GM18951 (cell line): ENCODE results near the gene ARHGEF40.

ENCODE experiments used
- POLR2A ChIP-seq: IDR thresholded peaks from 4 replicates; pipeline ENCODE4 v1.6.1; 2011; ENCODE audit warnings: mild to moderate bottlenecking; ENCODE audit not compliant: insufficient read length, insufficient read depth; ENCODE audit errors: extremely low read depth
- in situ Hi-C: fragments of 300-500 bp; cut with MboI; formaldehyde crosslinking; loops from one replicate; pipeline ENCODE4 v1.12.0; 2022; ENCODE audit warnings: low sequenced_read_pairs, mixed read lengths, inconsistent platforms; ENCODE audit not compliant: unreplicated experiment

ARHGEF40 gene

DNA sequence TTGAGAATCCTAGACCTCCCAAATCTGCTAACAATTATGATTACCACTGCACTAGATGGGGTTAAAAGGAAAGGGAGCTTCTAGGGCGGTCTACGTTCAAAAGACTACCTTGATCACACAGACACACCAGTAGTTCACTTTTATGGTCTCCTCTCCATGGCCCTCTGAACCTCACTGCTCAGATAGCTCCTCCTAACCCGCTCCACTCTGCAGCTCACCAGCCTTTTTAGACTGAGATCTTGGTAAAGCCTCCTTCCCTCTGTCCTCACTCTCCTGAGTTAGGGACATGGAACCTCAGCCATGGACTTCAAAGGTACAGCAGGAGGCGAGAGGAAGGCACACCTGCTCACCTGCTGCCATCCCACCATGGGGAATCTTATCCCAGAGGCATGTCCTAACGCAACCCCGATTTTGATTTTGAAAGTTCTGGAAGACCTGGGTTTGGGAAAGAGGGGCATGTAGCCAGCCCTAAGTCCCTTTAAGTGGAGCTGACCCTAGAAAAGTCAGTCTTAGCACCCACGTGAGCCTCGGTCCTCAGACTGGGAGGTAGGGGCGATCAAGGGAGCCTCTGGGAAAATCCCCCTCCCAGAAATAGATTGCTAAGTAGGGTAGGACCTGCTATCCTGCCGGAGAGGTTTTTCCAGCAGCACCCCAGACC is 27.0 kb downstream of the ARHGEF40 start:
- no peak for TF ChIP-seq POLR2A
- in situ Hi-C loops, result no loop called here

DNA sequence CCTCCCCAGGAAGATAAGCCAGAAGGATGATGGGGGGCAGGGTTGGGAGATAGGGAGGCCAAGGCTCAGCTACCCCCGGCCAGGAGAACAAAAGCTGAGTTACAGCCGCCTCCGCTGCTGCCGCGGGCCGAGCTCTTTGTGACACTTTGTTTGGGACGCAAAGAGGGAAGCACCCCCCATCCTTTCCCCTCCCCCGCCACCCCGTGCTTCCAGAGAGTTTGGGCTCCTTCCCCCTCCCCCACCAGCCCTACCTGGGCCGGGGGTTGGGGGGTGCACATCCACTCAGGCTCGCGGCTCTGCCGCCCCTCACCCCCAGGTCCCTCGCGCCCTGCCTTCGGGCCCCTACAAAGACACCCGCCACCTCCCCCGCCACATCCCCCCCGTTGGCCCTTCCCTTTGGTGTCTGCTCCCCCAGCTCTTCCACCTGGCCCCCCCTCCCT is 27.6 kb downstream of the ARHGEF40 start:
- in situ Hi-C loops, result no loop called here
- TF ChIP-seq POLR2A, result no peak

DNA sequence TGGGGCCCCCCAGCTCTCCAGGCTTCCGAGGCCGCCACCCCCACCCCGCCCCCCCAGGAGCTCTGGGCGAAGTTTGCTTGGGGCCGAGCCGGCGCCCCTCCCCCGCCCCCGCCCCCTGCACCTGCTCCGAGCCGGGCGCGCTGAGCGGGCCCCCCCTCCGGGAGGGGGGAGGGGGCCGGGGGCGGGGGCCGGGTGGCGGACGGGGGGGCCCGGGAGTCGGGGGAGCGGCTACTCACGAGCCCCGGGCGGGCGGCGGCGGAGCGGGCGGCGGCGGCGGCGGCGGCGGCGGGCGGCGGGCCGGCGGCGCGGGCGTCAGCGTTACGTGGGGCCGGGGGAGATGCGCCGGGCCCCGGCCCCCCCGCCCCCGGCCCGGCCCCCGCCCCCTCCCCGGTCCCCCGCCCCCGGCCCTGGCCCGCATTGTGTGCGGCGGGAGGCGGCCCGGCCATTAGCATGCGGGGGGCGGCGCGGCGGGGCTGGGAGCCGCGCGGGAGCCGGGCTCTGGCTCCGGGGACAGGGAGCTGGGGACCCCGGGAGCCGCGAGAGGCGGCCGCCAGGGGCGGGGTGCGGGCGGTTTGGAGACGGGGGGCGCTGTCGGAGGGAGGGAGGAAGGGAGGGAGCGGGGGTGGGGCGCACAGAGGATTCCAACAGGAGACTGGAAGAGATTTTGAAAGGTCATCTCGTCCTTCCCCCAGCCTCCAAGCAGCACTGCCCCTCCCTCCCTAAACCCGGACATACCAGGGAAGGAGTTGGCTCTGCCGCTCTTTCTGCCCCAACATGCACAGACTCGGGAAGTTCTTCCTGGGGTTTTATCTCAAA is 28.2 kb downstream of the ARHGEF40 start, which contains the start of gene ZNF219:
Gene ZNF219, minus strand, starts transcription at position 580 of the 816 bp plus-strand sequence. CDS start 5,064 bp downstream, outside the sequence.
- in situ Hi-C loops, result no loop called here
- TF ChIP-seq POLR2A, result no peak

DNA sequence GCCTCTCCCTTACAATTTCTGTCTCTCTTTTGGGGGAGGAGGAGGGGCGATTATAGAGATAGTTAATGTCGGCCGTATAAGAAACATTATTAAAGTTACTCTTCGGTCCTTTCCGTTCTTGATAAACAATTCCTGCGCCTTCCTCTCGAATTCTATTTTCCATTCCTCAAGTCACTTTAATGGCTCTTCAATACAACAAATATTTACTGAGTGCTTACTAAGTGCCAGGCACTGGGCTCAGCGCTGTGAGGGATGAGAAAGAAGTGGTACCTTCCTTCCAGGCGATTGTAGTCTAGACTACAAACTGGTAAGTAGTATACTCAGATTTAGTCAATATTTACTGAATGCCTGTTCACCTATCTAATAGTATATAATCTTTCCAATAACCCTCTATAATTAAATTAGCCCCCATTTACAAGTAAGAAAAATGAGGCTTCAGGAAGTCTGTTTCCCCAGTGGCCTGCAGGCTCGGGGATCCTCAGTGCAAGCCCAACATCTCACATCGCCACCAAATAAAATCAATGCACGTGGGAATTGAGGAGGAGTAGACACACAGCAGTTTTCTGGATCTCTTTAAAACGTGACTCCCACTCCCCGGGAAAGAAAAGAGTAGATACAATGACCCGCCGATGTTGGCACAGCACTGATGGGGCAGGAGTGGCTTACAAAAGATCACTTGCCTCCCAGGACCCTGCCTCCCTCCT is 28.9 kb downstream of the ARHGEF40 start:
- in situ Hi-C loops, result no loop called here
- no peak for TF ChIP-seq POLR2A

DNA sequence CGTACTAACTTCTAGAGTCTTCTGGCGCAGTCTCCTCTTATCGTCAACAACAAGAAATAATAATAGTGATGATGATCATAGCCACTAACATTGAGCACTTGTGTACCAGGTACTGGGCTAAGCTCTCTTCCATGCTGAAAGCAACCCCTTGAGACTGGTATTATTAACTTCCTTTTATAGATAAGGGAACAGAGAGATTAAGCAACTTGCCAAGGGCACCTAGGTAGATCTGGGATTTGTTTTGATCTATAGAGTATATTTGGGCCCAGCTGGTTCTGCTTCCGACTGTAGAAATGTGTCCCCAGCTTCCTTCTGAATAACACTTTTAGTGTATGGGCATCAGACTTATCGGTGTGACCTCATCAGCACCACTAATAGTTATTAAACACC is 29.5 kb downstream of the ARHGEF40 start:
- in situ Hi-C loops, result no loop called here
- no peak for TF ChIP-seq POLR2A

DNA sequence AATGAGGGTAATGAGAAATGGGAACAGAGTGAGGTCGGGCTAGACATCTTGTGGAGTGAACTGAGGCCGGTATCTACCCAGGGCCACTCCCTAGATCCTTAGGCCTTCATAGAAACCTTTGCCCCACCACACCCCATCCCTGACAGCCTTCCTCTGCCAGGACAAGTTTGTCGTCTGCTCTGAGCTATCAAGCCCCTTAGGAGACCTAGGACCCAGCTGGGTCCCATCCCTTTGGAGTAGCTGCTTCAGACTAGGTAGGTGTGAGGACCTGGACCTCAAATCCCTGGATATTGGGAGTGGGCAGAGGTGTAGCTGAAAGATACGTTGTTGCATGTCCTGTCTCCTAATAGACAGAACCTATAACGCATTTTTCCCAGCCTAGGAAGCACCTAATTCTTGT is 30.8 kb downstream of the ARHGEF40 start, which contains the start of gene TMEM253:
Gene TMEM253, plus strand, starts transcription at position 136 of the 400 bp plus-strand sequence. CDS start 278 bp downstream, outside the sequence.
- no peak for TF ChIP-seq POLR2A
- in situ Hi-C loops, result no loop called here

DNA sequence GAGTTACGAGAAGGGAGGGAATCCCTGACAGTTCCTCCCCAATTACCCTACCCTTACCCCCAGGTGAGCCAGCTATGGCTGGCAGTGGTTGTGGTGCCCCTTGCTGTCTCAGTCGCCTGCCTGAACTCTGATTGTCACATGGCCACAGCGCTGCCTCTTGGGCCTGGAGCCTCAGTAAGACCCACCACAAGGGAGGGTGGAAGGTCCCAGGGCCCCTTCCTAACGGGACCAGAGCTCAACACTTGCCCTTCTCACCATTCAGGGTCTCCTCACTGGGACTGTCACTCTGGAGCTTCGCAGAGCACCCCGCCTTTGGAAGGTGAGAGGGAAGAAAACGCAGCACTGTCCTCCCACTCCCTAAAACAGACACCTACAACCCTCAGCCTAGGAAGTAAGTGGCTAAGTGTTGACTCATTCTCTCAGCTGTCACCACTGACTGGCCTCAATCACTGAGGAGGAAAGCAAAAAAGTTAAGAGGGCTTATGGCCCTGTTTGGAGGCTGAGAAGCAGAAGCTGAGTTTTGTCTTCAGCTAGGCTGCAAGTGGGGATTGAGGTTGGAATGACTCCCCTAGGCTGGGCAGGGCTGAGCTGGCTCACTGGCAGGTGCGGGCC is 31.8 kb downstream of the ARHGEF40 start:
- no peak for TF ChIP-seq POLR2A
- in situ Hi-C loops, result no loop called here

DNA sequence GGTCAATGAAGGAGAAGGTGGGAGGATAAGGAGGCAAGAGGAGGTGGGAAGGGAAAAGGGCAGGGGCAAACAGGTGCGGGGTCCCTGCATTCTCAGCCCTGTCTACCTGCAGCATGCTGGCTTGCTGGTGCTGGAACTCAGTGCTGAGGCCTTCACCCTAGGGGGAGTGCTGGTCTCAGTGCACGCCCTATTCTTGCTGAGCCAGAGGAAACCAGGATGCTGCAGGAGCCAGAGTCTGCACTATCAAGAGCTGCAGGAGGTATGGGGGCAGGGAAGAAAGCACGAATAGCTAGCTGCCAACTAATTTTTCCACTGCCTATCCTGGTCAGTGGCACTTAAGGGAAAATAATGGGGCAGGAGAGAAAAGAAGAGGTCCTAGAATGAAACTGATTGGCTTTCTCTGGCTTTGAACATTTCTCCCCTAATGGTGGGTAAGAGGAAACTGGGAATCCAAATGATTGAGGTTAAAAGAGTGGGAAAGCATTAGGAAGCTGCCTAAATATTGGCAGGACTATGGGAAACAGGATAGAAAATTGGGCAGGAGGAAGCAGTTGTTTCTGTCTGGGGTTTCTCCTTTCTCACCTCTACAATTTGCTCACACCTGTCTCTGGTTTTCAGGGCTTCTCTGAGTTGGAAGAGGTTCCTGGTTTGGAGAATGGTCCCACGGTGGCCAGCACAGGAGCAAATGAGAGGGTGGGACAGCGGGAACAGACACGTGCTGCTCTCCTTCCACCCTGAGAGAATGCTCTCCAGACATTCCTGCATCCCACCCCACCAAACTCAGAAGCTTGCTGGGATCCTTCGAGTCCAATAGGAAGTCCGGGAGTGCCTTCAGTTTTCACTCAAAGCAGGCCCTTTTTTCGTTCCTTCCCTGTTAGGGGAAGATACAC is 32.7 kb downstream of the ARHGEF40 start:
- in situ Hi-C loops, result no loop called here
- TF ChIP-seq POLR2A, result no peak

DNA sequence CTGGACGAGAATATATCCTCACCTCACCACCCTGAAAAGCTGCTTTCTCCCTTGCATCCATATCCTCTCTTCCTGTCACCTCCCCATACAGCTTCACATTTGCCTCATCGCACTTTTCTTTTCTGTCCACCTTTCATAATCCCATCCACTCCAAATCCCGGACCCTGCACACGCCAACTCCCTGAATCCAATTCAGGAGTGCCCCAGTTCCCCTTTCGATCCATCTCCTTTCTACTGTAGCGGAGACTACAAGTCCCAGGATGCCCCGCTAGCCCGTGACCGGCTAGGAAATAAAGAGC is 33.3 kb downstream of the ARHGEF40 start:
- TF ChIP-seq POLR2A, result no peak
- in situ Hi-C loops, result no loop called here

DNA sequence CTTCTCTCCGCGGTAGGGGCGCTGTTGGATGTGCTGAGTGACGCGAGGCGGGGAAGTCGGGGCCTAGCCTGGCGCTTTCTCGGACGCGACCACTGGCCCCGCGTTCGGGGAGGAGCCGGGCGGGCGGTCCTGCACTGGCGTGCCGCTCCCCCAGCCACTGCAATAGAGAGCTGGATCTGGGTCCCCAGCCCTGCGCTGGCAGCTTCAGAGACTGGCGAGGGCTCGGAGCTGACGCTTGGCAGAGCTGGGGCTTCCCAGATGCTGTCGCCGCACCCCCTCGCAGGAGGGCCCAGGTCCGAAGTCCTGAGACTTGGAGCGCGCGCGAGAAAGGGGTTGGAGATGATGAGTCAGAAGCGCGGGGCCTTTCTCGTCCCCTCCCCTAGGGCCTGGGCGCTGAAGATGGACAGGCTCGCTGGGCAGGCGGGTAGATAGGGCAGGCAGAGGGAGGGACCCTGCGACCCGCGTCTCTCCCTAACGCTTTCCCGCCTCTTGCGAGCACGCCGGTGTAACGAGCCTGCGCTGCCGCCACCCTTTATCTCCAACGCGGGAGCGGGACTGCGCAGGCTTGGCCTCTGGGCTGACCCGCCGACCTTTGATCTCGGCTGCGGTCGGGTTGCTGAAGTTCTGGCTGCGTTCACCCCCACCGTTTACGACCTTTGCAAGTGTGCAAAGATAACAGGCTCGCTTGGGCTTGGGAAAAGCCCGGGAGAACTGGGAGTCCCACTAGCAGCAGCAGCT is 33.8 kb downstream of the ARHGEF40 start:
- TF ChIP-seq POLR2A, result peak; percentile 91
- in situ Hi-C loops, result no loop called here

DNA sequence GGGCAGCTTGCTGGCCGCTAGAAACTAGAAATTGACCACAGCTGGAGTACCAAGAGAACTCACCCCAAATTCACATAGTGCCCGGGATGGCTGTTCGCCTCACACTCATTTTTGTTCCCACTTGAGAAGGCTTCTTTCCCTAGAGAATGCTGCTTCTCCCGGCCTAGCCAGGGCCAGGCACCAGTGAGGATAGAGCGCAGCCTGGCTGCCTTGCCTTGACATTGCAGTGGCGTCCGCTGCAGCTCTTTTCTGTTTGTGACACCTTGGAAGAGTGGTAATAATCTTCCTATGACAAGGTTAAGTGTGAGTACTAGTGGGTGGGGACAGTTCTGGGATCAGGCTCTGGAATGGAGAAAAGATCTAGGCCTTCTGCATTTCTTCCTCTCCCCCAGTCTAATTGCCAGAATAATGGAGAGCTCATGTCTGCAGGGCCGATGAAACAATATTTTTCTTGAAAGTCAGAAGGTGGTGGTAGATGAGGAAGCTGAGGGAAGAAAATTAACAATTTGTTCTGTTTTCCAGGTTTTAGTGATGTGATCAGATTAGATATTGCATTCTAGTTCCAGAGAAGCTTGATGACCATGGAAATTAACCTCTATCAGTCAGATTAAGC is 34.5 kb downstream of the ARHGEF40 start:
- in situ Hi-C loops, result no loop called here
- no peak for TF ChIP-seq POLR2A
